ENCODE measurements around the gene TBCE.

The TBCE gene

GRCh38 chr1:235411489-235412486 is 44.6 kb downstream of the TBCE start:
- DNase-seq, result no peak

- DNase-seq, result peak; percentile 12
These were observed 48.0 kb downstream of the TBCE start for GRCh38 chr1:235415008-235415904.

GRCh38 chr1:235416662-235417049 is 49.4 kb downstream of the TBCE start:
- no peak for DNase-seq

- peak; percentile 40 for DNase-seq
These were observed 50.0 kb downstream of the TBCE start for GRCh38 chr1:235417086-235417697.

- no peak for DNase-seq
These were observed 54.5 kb downstream of the TBCE start for GRCh38 chr1:235421751-235422150.

- no peak for DNase-seq
These were observed 56.0 kb downstream of the TBCE start for GRCh38 chr1:235423214-235423652.

GRCh38 chr1:235424092-235424491 is 56.9 kb downstream of the TBCE start:
- DNase-seq, result no peak

- no peak for DNase-seq
These were observed 58.1 kb downstream of the TBCE start for GRCh38 chr1:235425357-235425756.

- DNase-seq, result no peak
These were observed 58.9 kb downstream of the TBCE start for GRCh38 chr1:235426143-235426542.

GRCh38 chr1:235426680-235427079 is 59.5 kb downstream of the TBCE start:
- no peak for DNase-seq

GRCh38 chr1:235427447-235427846 is 60.2 kb downstream of the TBCE start:
- DNase-seq, result no peak

- no peak for DNase-seq
These were observed 61.9 kb downstream of the TBCE start for GRCh38 chr1:235429143-235429542.

GRCh38 chr1:235430991-235431390 is 63.8 kb downstream of the TBCE start:
- DNase-seq, result no peak

GRCh38 chr1:235434001-235434400 is 66.8 kb downstream of the TBCE start:
- DNase-seq, result no peak

- DNase-seq, result no peak
These were observed 74.0 kb downstream of the TBCE start for GRCh38 chr1:235441159-235441685.

GRCh38 chr1:235442788-235443429 is 75.7 kb downstream of the TBCE start:
- no peak for DNase-seq

GRCh38 chr1:235448616-235449015 is 81.4 kb downstream of the TBCE start:
- no peak for DNase-seq

GRCh38 chr1:235450433-235450832 is 83.2 kb downstream of the TBCE start:
- DNase-seq, result no peak

GRCh38 chr1:235450886-235451483 is 83.8 kb downstream of the TBCE start:
- DNase-seq, result no peak

- DNase-seq, result no peak
These were observed 86.8 kb downstream of the TBCE start for GRCh38 chr1:235454021-235454420.

GRCh38 chr1:235455097-235455496 is 87.9 kb downstream of the TBCE start:
- no peak for DNase-seq

- no peak for DNase-seq
These were observed 88.6 kb downstream of the TBCE start for GRCh38 chr1:235455823-235456222.
